Hepatocyte (in vitro differentiated cells): ENCODE data around the gene LRRK1. TPM values are rescaled to one million over a fixed set of nuclear protein-coding genes. Genes with fewer than 3 reads are reported as not detected.

ENCODE experiments used
- DNase-seq: peaks from one replicate; pipeline ENCODE4 v3.0.0-alpha.2; 2016; ENCODE audit warnings: low spot score
- H2AFZ ChIP-seq: fragments of 200-600 bp; sonication (generic); 2 replicates; pipeline ENCODE4 v1.6.0; 2016; ENCODE audit warnings: antibody characterized with exemption, mild to moderate bottlenecking
- H3K27ac ChIP-seq: fragments of 200-600 bp; sonication (generic); 2 replicates; pipeline ENCODE4 v1.5.1; 2016; ENCODE audit warnings: mild to moderate bottlenecking
- H3K27me3 ChIP-seq: fragments of 200-600 bp; sonication (generic); 2 replicates; pipeline ENCODE4 v1.6.1; 2016
- H3K36me3 ChIP-seq: fragments of 200-600 bp; sonication (generic); replicated peaks from 2 replicates; pipeline ENCODE4 v1.5.1; 2016; ENCODE audit warnings: low read depth; ENCODE audit not compliant: insufficient read depth
- H3K4me1 ChIP-seq: fragments of 200-600 bp; sonication (generic); 2 replicates; pipeline ENCODE4 v1.5.1; 2016; ENCODE audit warnings: mild to moderate bottlenecking, moderate library complexity; ENCODE audit not compliant: insufficient read depth
- H3K4me2 ChIP-seq: fragments of 200-600 bp; sonication (generic); 2 replicates; pipeline ENCODE4 v1.6.0; 2016
- H3K4me3 ChIP-seq: fragments of 200-600 bp; sonication (generic); 2 replicates; pipeline ENCODE4 v1.5.1; 2016; ENCODE audit warnings: mild to moderate bottlenecking
- H3K79me2 ChIP-seq: fragments of 200-600 bp; sonication (generic); 2 replicates; pipeline ENCODE4 v1.6.0; 2017; ENCODE audit warnings: mild to moderate bottlenecking
- H3K9me2 ChIP-seq: fragments of 200-600 bp; sonication (generic); replicated peaks from 2 replicates; pipeline ENCODE4 v1.6.0; 2017; ENCODE audit warnings: mild to moderate bottlenecking; ENCODE audit not compliant: insufficient read depth
- H3K9me3 ChIP-seq: fragments of 200-600 bp; sonication (generic); 2 replicates; pipeline ENCODE4 v1.5.1; 2016; ENCODE audit warnings: low read depth, mild to moderate bottlenecking
- H4K20me1 ChIP-seq: fragments of 200-600 bp; sonication (generic); 2 replicates; pipeline ENCODE4 v1.6.0; 2016; ENCODE audit warnings: mild to moderate bottlenecking; ENCODE audit not compliant: insufficient read depth, poor library complexity, severe bottlenecking
- CTCF ChIP-seq: fragments of 200-600 bp; sonication (generic); IDR thresholded peaks from 2 replicates; pipeline ENCODE4 v1.5.1; 2016; ENCODE audit warnings: antibody characterized with exemption, mild to moderate bottlenecking; ENCODE audit not compliant: poor library complexity
- EZH2 ChIP-seq: fragments of 200-600 bp; sonication (generic); IDR thresholded peaks from 2 replicates; pipeline ENCODE4 v1.6.1; 2016; ENCODE audit warnings: antibody characterized with exemption, mild to moderate bottlenecking, borderline replicate concordance
- EZH2phosphoT487 ChIP-seq: fragments of 200-600 bp; sonication (generic); IDR thresholded peaks from one replicate; pipeline ENCODE4 v1.6.1; 2018; ENCODE audit warnings: antibody characterized with exemption, mild to moderate bottlenecking, low read depth, moderate library complexity; ENCODE audit not compliant: unreplicated experiment, severe bottlenecking
- WGBS: methylation state at CpG from one replicate; pipeline ENCODE4 v1.1.6; 2016; ENCODE audit warnings: low lambda C conversion rate; ENCODE audit errors: missing lambda C conversion rate; 5-methylcytosine and 5-hydroxymethylcytosine counted together
- polyA plus RNA-seq: library from polyadenylated mRNA; unstranded; fragments of >200 nt; fragmentation: Nextera tagmentation; extraction: Ambion mirVana; gene quantifications from 2 replicates; pipeline ENCODE4 v1.2.1, GENCODE V29; 2016
- total RNA-seq: library from RNA; depleted of rRNA; stranded (reverse); fragments of >200 nt; gene quantifications from 2 replicates; pipeline ENCODE4 v1.2.3, GENCODE V29; 2014

Gene LRRK1
- total and polyA plus RNA-seq, 2 experiments from 2014 or later = 2.1 TPM

GRCh38 chr15:101086394-101087171 lies 167.4 kb downstream of the LRRK1 start:
- H3K4me2 ChIP-seq = no peak overlapping the region
- no peaks in the 10 kb centered on the region for H3K9me3 ChIP-seq
- H4K20me1 ChIP-seq = no peaks in the 10 kb centered on the region
- no peaks in the 10 kb centered on the region for H3K79me2 ChIP-seq
- H3K36me3 ChIP-seq = no peaks in the 10 kb centered on the region
- no peak for DNase-seq
- H3K9me2 ChIP-seq = no peaks in the 10 kb centered on the region
- no peak overlapping the region for H3K27ac ChIP-seq
- WGBS = 98% methylated on average over 35 of the region's 48 CpGs
- no peaks in the 10 kb centered on the region for H3K27me3 ChIP-seq
- H3K4me1 ChIP-seq = no peaks in the 10 kb centered on the region
- TF ChIP-seq EZH2phosphoT487 (no peak), EZH2 (no peak), CTCF (no peak)
- no peak overlapping the region for H2AFZ ChIP-seq
- H3K4me3 ChIP-seq = no peak overlapping the region

GRCh38 chr15:101087172-101087769 lies 168.1 kb downstream of the LRRK1 start:
- Histone ChIP-seq H3K79me2 (no peaks in the 10 kb centered on the region), H3K4me2 (no peak overlapping the region), H3K27ac (no peak overlapping the region), H2AFZ (no peak overlapping the region), H3K36me3 (no peaks in the 10 kb centered on the region), H3K9me2 (no peaks in the 10 kb centered on the region), H3K4me3 (no peak overlapping the region), H3K4me1 (no peaks in the 10 kb centered on the region), H3K27me3 (no peaks in the 10 kb centered on the region), H4K20me1 (no peaks in the 10 kb centered on the region), H3K9me3 (no peaks in the 10 kb centered on the region)
- WGBS = 74% methylated on average over 10 of the region's 10 CpGs
- TF ChIP-seq CTCF (no peak), EZH2 (no peak), EZH2phosphoT487 (no peak)
- DNase-seq = no peak

- no peak overlapping the region for H2AFZ ChIP-seq
- TF ChIP-seq EZH2phosphoT487 (no peak), CTCF (no peak), EZH2 (no peak)
- 91% methylated on average over 6 of the region's 6 CpGs for WGBS
Measured at GRCh38 chr15:101088271-101088670, 169.1 kb downstream of the LRRK1 start.

More at GRCh38 chr15:101088271-101088670, 169.1 kb downstream of the LRRK1 start:
- Histone ChIP-seq H3K9me3 (no peaks in the 10 kb centered on the region), H3K4me3 (no peak overlapping the region), H4K20me1 (no peaks in the 10 kb centered on the region), H3K4me2 (no peak overlapping the region), H3K79me2 (no peaks in the 10 kb centered on the region), H3K36me3 (no peaks in the 10 kb centered on the region), H3K9me2 (no peaks in the 10 kb centered on the region), H3K27ac (no peak overlapping the region), H3K4me1 (no peaks in the 10 kb centered on the region), H3K27me3 (no peaks in the 10 kb centered on the region)
- DNase-seq = no peak
